ENCODE measurements around the gene HK2.
"Not testable (repeated sequence)": the region's sequence is repeated elsewhere in the genome, so short reads cannot be mapped to it uniquely, and the experiment has no call there.

HK2 gene

GRCh38 chr2:74893332-74893731, 59.4 kb downstream of the HK2 start:
- no peak for DNase-seq (ENCODE audit: low read depth in 2 of 2, low spot score in 1 of 2)

- no peak for DNase-seq (ENCODE audit: low read depth in 2 of 2, low spot score in 1 of 2)
These were observed 60.5 kb downstream of the HK2 start for GRCh38 chr2:74894272-74894981.

- no peak for DNase-seq (ENCODE audit: low read depth in 2 of 2, low spot score in 1 of 2)
These were observed 61.1 kb downstream of the HK2 start for GRCh38 chr2:74895001-74895400.

- no peak for DNase-seq (ENCODE audit: low read depth in 2 of 2, low spot score in 1 of 2)
These were observed 62.3 kb downstream of the HK2 start for GRCh38 chr2:74896232-74896631.

- DNase-seq (ENCODE audit: low read depth in 2 of 2, low spot score in 1 of 2), result not testable (repeated sequence)
These were observed 66.3 kb downstream of the HK2 start for GRCh38 chr2:74900225-74900624.

- no peak for DNase-seq (ENCODE audit: low read depth in 2 of 2, low spot score in 1 of 2)
These were observed 68.4 kb downstream of the HK2 start for GRCh38 chr2:74902281-74902860.

- DNase-seq (ENCODE audit: low read depth in 2 of 2, low spot score in 1 of 2), result no peak
These were observed 72.5 kb downstream of the HK2 start for GRCh38 chr2:74906395-74906794.

- not testable (repeated sequence) for DNase-seq (ENCODE audit: low read depth in 2 of 2, low spot score in 1 of 2)
These were observed 73.6 kb downstream of the HK2 start for GRCh38 chr2:74907560-74907959.

GRCh38 chr2:74908748-74909444, 75.0 kb downstream of the HK2 start:
- DNase-seq (ENCODE audit: low read depth in 2 of 2, low spot score in 1 of 2), result no peak

GRCh38 chr2:74910245-74910644, 76.3 kb downstream of the HK2 start:
- no peak for DNase-seq (ENCODE audit: low read depth in 2 of 2, low spot score in 1 of 2)

GRCh38 chr2:74911061-74911460, 77.1 kb downstream of the HK2 start:
- no peak for DNase-seq (ENCODE audit: low read depth in 2 of 2, low spot score in 1 of 2)

GRCh38 chr2:74915743-74916142, 81.8 kb downstream of the HK2 start:
- DNase-seq (ENCODE audit: low read depth in 2 of 2, low spot score in 1 of 2), result peak in 1 of 2 donors; percentile 3

GRCh38 chr2:74916394-74916793, 82.5 kb downstream of the HK2 start:
- no peak for DNase-seq (ENCODE audit: low read depth in 2 of 2, low spot score in 1 of 2)

- no peak for DNase-seq (ENCODE audit: low read depth in 2 of 2, low spot score in 1 of 2)
These were observed 84.0 kb downstream of the HK2 start for GRCh38 chr2:74917702-74918619.

GRCh38 chr2:74919827-74920226, 85.9 kb downstream of the HK2 start:
- DNase-seq (ENCODE audit: low read depth in 2 of 2, low spot score in 1 of 2), result peak; percentile 36 to 52

GRCh38 chr2:74921236-74921736, 87.4 kb downstream of the HK2 start:
- DNase-seq (ENCODE audit: low read depth in 2 of 2, low spot score in 1 of 2), result no peak

GRCh38 chr2:74922592-74923227, 88.8 kb downstream of the HK2 start:
- DNase-seq (ENCODE audit: low read depth in 2 of 2, low spot score in 1 of 2), result no peak

- no peak for DNase-seq (ENCODE audit: low read depth in 2 of 2, low spot score in 1 of 2)
These were observed 90.7 kb downstream of the HK2 start for GRCh38 chr2:74924463-74925265.

- DNase-seq (ENCODE audit: low read depth in 2 of 2, low spot score in 1 of 2), result no peak
These were observed 91.4 kb downstream of the HK2 start for GRCh38 chr2:74925361-74925786.

GRCh38 chr2:74927621-74928020, 93.7 kb downstream of the HK2 start:
- no peak for DNase-seq (ENCODE audit: low read depth in 2 of 2, low spot score in 1 of 2)
